Astrocyte (in vitro differentiated cells and primary cell): Measurements from ENCODE around the gene ZFPM1. TPM values are rescaled to one million over a fixed set of nuclear protein-coding genes. Genes with fewer than 3 reads are reported as not detected.
A peak's percentile ranks its signal among the peaks of the same experiment; 100 is the strongest.

Experiments used
- DNase-seq: peaks from one replicate; pipeline ENCODE4 v3.0.0-alpha.2; 2010; ENCODE audit warnings: low read depth
- FAIRE-seq: peaks from 2 replicates; lab custom pipeline; 2011; peaks lifted over from hg19 to GRCh38; lab: Jason Lieb, UNC
- H2AFZ ChIP-seq: 2 replicates; pipeline ENCODE4 v1.6.0; 2012; ENCODE audit warnings: low read depth, low read length, inconsistent platforms
- H3K27ac ChIP-seq: 2 replicates; pipeline ENCODE4 v1.5.1; 2011; ENCODE audit warnings: low read depth, low read length, inconsistent platforms
- H3K27me3 ChIP-seq: 2 replicates; pipeline ENCODE4 v1.6.0; 2011; ENCODE audit warnings: low read length, inconsistent platforms; ENCODE audit not compliant: insufficient read depth
- H3K36me3 ChIP-seq: 2 replicates; pipeline ENCODE4 v1.5.1; 2011; ENCODE audit warnings: low read length, inconsistent platforms; ENCODE audit not compliant: insufficient read depth
- H3K4me1 ChIP-seq: 2 replicates; pipeline ENCODE4 v1.5.1; 2011; ENCODE audit warnings: low read length, inconsistent platforms; ENCODE audit not compliant: insufficient read depth
- H3K4me2 ChIP-seq: 2 replicates; pipeline ENCODE4 v1.6.0; 2012; ENCODE audit warnings: low read length, inconsistent platforms
- H3K4me3 ChIP-seq: 2 replicates; pipeline ENCODE4 v1.5.1; 2011; ENCODE audit warnings: low read depth, mild to moderate bottlenecking, low read length, inconsistent platforms; ENCODE audit not compliant: insufficient read depth
- H3K79me2 ChIP-seq: 2 replicates; pipeline ENCODE4 v1.6.0; 2012; ENCODE audit warnings: mild to moderate bottlenecking, low read length, inconsistent platforms; ENCODE audit not compliant: insufficient read depth
- H3K9ac ChIP-seq: 2 replicates; pipeline ENCODE4 v1.6.0; 2012; ENCODE audit warnings: mild to moderate bottlenecking, low read length, inconsistent platforms
- H3K9me3 ChIP-seq: 2 replicates; pipeline ENCODE4 v1.5.1; 2012; ENCODE audit warnings: low read depth, mild to moderate bottlenecking, low read length, inconsistent platforms; ENCODE audit not compliant: insufficient read depth
- H4K20me1 ChIP-seq: 2 replicates; pipeline ENCODE4 v1.6.0; 2012; ENCODE audit warnings: low read length, inconsistent platforms; ENCODE audit not compliant: insufficient read depth
- H3K27ac Mint-ChIP-seq: one replicate; pipeline ENCODE4 v1.8.0; 2021; ENCODE audit warnings: mild to moderate bottlenecking, mixed read lengths; ENCODE audit not compliant: unreplicated experiment
- H3K27me3 Mint-ChIP-seq: one replicate; pipeline ENCODE4 v1.8.0; 2021; ENCODE audit warnings: low read depth, mixed read lengths; ENCODE audit not compliant: unreplicated experiment
- H3K36me3 Mint-ChIP-seq: one replicate; pipeline ENCODE4 v1.8.0; 2021; ENCODE audit warnings: low read depth, mixed read lengths; ENCODE audit not compliant: unreplicated experiment
- H3K4me1 Mint-ChIP-seq: one replicate; pipeline ENCODE4 v1.8.0; 2021; ENCODE audit warnings: low read depth, mixed read lengths; ENCODE audit not compliant: unreplicated experiment
- H3K4me3 Mint-ChIP-seq: one replicate; pipeline ENCODE4 v1.8.0; 2021; ENCODE audit warnings: mild to moderate bottlenecking, moderate library complexity, mixed read lengths; ENCODE audit not compliant: unreplicated experiment
- H3K9me3 Mint-ChIP-seq: one replicate; pipeline ENCODE4 v1.8.0; 2021; ENCODE audit warnings: mild to moderate bottlenecking, mixed read lengths; ENCODE audit not compliant: unreplicated experiment
- EZH2 ChIP-seq: IDR thresholded peaks from 2 replicates; pipeline ENCODE4 v1.6.1; 2012; ENCODE audit warnings: mild to moderate bottlenecking, low read length, inconsistent platforms; ENCODE audit not compliant: insufficient read depth
- total RNA-seq: library from RNA; stranded (reverse); gene quantifications from 2 replicates; pipeline ENCODE4 v1.2.1, GENCODE V29; 2021
- TF ChIP-seq, protein P1 (sequence below): IDR thresholded peaks from 2 replicates; pipeline ENCODE4 v1.5.1; 2011; ENCODE audit warnings: low read depth, mild to moderate bottlenecking, inconsistent platforms, low read length, moderate library complexity; ENCODE audit not compliant: insufficient read depth

ZFPM1 gene
- total RNA-seq, 1 donor from 2014 or later: 8.6 TPM

DNA sequence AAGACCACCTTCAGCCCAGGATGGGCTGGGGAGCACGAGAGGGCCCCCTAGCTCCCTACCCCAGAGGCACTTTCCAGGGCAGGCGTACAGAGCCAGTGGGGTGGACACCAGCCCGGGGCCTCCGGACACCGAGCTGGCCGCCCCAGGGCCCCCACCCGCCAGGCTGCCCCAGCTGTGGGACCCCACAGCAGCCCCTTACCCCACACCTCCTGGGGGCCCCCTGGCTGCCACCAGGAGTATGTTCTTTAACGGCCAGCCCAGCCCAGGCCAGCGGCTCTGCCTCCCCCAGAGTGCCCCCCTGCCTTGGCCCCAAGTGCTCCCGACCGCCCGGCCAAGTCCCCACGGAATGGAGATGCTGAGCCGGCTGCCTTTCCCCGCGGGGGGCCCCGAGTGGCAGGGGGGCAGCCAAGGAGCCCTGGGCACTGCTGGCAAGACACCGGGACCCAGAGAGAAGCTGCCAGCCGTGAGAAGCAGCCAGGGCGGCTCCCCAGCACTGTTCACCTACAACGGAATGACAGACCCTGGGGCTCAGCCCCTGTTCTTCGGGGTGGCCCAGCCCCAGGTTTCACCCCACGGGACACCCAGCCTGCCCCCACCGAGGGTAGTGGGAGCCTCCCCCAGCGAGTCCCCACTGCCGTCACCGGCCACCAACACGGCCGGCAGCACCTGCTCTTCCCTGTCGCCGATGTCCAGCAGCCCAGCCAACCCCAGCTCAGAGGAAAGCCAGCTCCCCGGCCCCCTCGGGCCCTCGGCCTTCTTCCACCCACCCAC is 24.3 kb upstream of the ZFPM1 start:
- Histone ChIP-seq H3K27ac (no peak overlapping the region), H3K36me3 (no peaks in the 10 kb centered on the region), H2AFZ (no peak overlapping the region), H3K4me1 (peaks cover 10% of the 10 kb centered on the region), H4K20me1 (peaks cover 16% of the 10 kb centered on the region), H3K4me3 (no peak overlapping the region), H3K27me3 (no peaks in the 10 kb centered on the region), H3K9ac (no peak overlapping the region), H3K79me2 (peaks cover under 1% of the 10 kb centered on the region), H3K9me3 (no peaks in the 10 kb centered on the region), H3K4me2 (no peak overlapping the region)
- TF ChIP-seq, protein P1, sequence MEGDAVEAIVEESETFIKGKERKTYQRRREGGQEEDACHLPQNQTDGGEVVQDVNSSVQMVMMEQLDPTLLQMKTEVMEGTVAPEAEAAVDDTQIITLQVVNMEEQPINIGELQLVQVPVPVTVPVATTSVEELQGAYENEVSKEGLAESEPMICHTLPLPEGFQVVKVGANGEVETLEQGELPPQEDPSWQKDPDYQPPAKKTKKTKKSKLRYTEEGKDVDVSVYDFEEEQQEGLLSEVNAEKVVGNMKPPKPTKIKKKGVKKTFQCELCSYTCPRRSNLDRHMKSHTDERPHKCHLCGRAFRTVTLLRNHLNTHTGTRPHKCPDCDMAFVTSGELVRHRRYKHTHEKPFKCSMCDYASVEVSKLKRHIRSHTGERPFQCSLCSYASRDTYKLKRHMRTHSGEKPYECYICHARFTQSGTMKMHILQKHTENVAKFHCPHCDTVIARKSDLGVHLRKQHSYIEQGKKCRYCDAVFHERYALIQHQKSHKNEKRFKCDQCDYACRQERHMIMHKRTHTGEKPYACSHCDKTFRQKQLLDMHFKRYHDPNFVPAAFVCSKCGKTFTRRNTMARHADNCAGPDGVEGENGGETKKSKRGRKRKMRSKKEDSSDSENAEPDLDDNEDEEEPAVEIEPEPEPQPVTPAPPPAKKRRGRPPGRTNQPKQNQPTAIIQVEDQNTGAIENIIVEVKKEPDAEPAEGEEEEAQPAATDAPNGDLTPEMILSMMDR: no peak
- no peak for TF ChIP-seq EZH2
- no peak overlapping the region for H3K27ac Mint-ChIP-seq
- H3K4me3 Mint-ChIP-seq: no peak overlapping the region
- H3K27me3 Mint-ChIP-seq: peaks cover 4% of the 10 kb centered on the region
- peaks cover 2% of the 10 kb centered on the region for H3K36me3 Mint-ChIP-seq
- DNase-seq: no peak
- no peak for FAIRE-seq
- H3K4me1 Mint-ChIP-seq: no peaks in the 10 kb centered on the region
- peaks cover 1% of the 10 kb centered on the region for H3K9me3 Mint-ChIP-seq

DNA sequence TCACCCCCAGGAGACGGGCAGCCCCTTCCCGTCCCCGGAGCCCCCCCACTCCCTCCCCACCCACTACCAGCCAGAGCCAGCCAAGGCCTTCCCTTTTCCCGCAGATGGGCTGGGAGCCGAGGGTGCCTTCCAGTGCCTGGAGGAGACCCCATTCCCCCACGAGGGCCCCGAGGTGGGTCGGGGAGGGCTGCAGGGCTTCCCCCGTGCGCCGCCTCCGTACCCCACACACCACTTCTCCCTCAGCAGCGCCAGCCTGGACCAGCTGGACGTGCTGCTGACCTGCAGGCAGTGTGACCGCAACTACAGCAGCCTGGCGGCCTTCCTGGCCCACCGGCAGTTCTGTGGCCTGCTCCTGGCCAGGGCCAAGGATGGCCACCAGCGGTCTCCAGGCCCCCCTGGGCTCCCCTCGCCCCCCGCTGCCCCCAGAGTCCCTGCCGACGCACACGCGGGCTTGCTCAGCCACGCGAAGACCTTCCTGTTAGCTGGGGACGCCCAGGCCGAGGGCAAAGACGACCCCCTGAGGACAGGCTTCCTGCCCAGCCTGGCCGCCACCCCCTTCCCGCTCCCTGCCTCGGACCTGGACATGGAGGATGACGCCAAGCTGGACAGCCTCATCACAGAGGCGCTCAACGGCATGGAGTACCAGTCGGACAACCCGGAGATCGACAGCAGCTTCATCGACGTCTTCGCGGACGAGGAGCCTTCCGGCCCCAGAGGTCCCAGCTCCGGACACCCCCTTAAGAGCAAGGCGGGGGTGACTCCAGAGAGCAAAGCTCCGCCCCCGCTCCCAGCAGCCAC is 23.5 kb upstream of the ZFPM1 start:
- TF ChIP-seq, protein P1: no peak
- no peak for TF ChIP-seq EZH2
- Histone ChIP-seq H3K9ac (no peak overlapping the region), H3K27ac (no peak overlapping the region), H3K4me2 (peak overlapping the region; percentile 72), H3K36me3 (no peaks in the 10 kb centered on the region), H3K4me1 (peaks cover 10% of the 10 kb centered on the region), H3K4me3 (no peak overlapping the region), H3K79me2 (no peaks in the 10 kb centered on the region), H2AFZ (no peak overlapping the region), H3K9me3 (no peaks in the 10 kb centered on the region), H4K20me1 (peaks cover 8% of the 10 kb centered on the region), H3K27me3 (no peaks in the 10 kb centered on the region)
- no peak overlapping the region for H3K4me3 Mint-ChIP-seq
- DNase-seq (no peak), FAIRE-seq (no peak)
- H3K27ac Mint-ChIP-seq: no peak overlapping the region
- H3K4me1 Mint-ChIP-seq: no peaks in the 10 kb centered on the region
- peaks cover 2% of the 10 kb centered on the region for H3K36me3 Mint-ChIP-seq
- no peaks in the 10 kb centered on the region for H3K9me3 Mint-ChIP-seq
- H3K27me3 Mint-ChIP-seq: peaks cover 4% of the 10 kb centered on the region

DNA sequence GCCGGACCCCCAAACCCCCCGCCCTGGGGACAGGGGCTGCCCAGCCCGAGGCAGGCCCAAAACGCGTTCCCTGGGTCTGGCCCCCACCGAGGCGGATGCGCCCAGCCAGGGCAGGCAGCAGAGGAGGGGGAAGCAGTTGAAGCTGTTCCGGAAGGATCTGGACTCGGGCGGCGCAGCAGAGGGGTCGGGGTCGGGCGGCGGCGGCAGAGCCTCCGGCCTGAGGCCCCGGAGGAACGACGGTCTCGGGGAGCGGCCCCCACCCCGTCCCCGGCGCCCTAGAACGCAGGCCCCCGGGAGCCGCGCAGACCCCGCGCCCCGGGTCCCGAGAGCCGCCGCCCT is 22.9 kb upstream of the ZFPM1 start:
- H3K4me3 ChIP-seq: no peak overlapping the region
- H2AFZ ChIP-seq: no peak overlapping the region
- H3K4me1 Mint-ChIP-seq: no peaks in the 10 kb centered on the region
- DNase-seq (no peak), FAIRE-seq (no peak)
- H3K79me2 ChIP-seq: no peaks in the 10 kb centered on the region
- no peak overlapping the region for H3K4me3 Mint-ChIP-seq
- H3K36me3 ChIP-seq: no peaks in the 10 kb centered on the region
- H3K27me3 Mint-ChIP-seq: peaks cover 4% of the 10 kb centered on the region
- H3K36me3 Mint-ChIP-seq: peaks cover 2% of the 10 kb centered on the region
- H3K4me1 ChIP-seq: peaks cover 10% of the 10 kb centered on the region
- no peaks in the 10 kb centered on the region for H3K9me3 ChIP-seq
- H3K9ac ChIP-seq: peak overlapping the region; percentile 55
- H3K27ac ChIP-seq: no peak overlapping the region
- H3K27ac Mint-ChIP-seq: no peak overlapping the region
- no peak for TF ChIP-seq EZH2
- TF ChIP-seq, protein P1: no peak
- peak overlapping the region; percentile 72 for H3K4me2 ChIP-seq
- H3K9me3 Mint-ChIP-seq: no peaks in the 10 kb centered on the region
- peaks cover 5% of the 10 kb centered on the region for H4K20me1 ChIP-seq
- H3K27me3 ChIP-seq: no peaks in the 10 kb centered on the region
